Adrenal gland (tissue), 12 donors: Measurements from ENCODE around the gene KCNH3. TPM values are rescaled to one million over a fixed set of nuclear protein-coding genes. Genes with fewer than 3 reads are reported as not detected.

ENCODE experiments used
- DNase-seq, 7 donors: peaks; one replicate each; pipeline ENCODE4 v3.0.0-alpha.2; 2019 to 2020
- H3K27ac ChIP-seq, 5 donors: fragments of 200-600 bp; sonication (generic) in 4 of 5; 1 replicate in 3 of 5; 2 replicates in 2 of 5; pipeline versions ENCODE4 v1.5.1 to v1.8.0; 2016 to 2020; ENCODE audit warnings: mild to moderate bottlenecking in 1 of 5
- H3K27me3 ChIP-seq: fragments of 200-600 bp; 2 replicates; pipeline ENCODE4 v1.8.0; 2021
- H3K36me3 ChIP-seq, 2 donors: fragments of 200-600 bp; replicated peaks in 1 of 2; 1 replicate in 1 of 2; 2 replicates in 1 of 2; pipeline versions ENCODE4 v1.5.1 to v1.8.0; 2018 to 2022
- H3K4me1 ChIP-seq, 2 donors: fragments of 200-600 bp; replicated peaks in 1 of 2; 1 replicate in 1 of 2; 2 replicates in 1 of 2; pipeline versions ENCODE4 v1.5.1 to v1.8.0; 2018 to 2021
- H3K4me3 ChIP-seq, 4 donors: fragments of 200-600 bp; sonication (generic) in 3 of 4; one replicate each; pipeline ENCODE4 v1.5.1; 2016 to 2018
- H3K9me3 ChIP-seq, 3 donors: fragments of 200-600 bp; sonication (generic) in 1 of 3; replicated peaks in 1 of 3; 1 replicate in 2 of 3; 2 replicates in 1 of 3; pipeline versions ENCODE4 v1.5.1 to v1.8.0; 2016 to 2021
- POLR2A ChIP-seq, 2 donors: fragments of 450-650 bp; IDR thresholded peaks; one replicate each; pipeline ENCODE4 v1.6.1; 2017; ENCODE audit warnings: antibody characterized with exemption in 2 of 2, mild to moderate bottlenecking in 2 of 2, moderate library complexity in 1 of 2
- WGBS, 4 donors: extraction: QIAGEN DNeasy Blood & Tissue Kit in 2 of 4; methylation state at CpG; one replicate each; pipeline versions ENCODE4 v1.1.5 to v1.1.7; 2013 to 2017; 5-methylcytosine and 5-hydroxymethylcytosine counted together
- intact Hi-C, 2 donors: fragments of 100-400 bp; cut with DNase I; formaldehyde crosslinking; loops; one replicate each; pipeline versions ENCODE4 v1.14.1 to v1.15.0; 2022 to 2023
- polyA plus RNA-seq, 3 donors: library from polyadenylated mRNA; stranded (reverse); fragments of 200-250 nt in 2 of 3; fragments of 350-450 nt in 1 of 3; fragmentation: Illumina TruSeq in 1 of 3; extraction: RNeasy Lipid Tissue Mini Kit (QIAGEN cat#74804) in 1 of 3; gene quantifications; one replicate each; pipeline ENCODE4 v1.2.3, GENCODE V29; 2013 to 2014
- total RNA-seq, 9 donors: library from RNA; depleted of rRNA in 4 of 9; stranded (reverse); fragments of >200 nt in 4 of 9; fragments of 120-200 nt in 1 of 9; fragmentation: NEBNext Ultra II Directional in 1 of 9; extraction: Animal tissue kit (Norgen Biotek cat#: 25700) in 1 of 9; gene quantifications; one replicate each; pipeline versions ENCODE4 v1.1.0 to v1.2.4, GENCODE V29; 2013 to 2023
- TF ChIP-seq, protein P1 (sequence below), 6 experiments: fragments of 450-650 bp in 4 of 6; fragments of 200-600 bp in 2 of 6; sonication (generic) in 1 of 6; IDR thresholded peaks; 1 replicate in 5 of 6; 2 replicates in 1 of 6; pipeline versions ENCODE4 v1.5.1 to v1.8.0; 2016 to 2021; ENCODE audit warnings: antibody characterized with exemption in 6 of 6, mild to moderate bottlenecking in 2 of 6, moderate library complexity in 1 of 6
- donor health status: healthy with polysubstance abuse.
- donor health status: Bipolar disorder and iron deficiency.
- donor health status: DM: yes; HTN: yes; CAD: no.
- donor health status: DM: no; HTN: no; CAD: no.
- donor health status: DM: no; HTN: no; CAD: no.
- donor health status: DM: yes; HTN: yes; CAD: no.

KCNH3 gene
- total and polyA plus RNA-seq, 12 donors = 0.07 to 18.9 (median 2.3) TPM

DNA sequence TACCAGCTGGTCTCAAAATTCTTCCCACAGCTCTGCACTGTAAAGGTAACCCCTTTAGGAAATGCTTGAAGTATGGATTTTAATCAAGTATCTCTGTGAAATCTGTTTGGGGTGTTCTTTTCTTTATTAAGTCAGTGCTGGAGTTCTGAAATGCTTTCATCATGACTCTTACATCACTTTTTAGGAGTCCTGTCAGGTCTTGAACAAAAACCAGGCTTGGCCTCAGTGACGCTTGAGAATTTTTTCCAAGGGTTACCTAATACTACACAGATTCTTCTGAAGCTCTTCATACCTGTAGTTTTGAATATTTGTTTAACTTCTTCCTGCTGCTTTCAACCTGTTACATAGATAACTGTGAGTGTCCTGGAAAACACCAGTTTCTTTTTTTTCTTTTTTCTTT lies 47.0 kb upstream of the KCNH3 start:
- Histone ChIP-seq H3K9me3 (no peaks in the 10 kb centered on the region), H3K36me3 (no peaks in the 10 kb centered on the region), H3K4me3 (no peak overlapping the region), H3K27ac (no peak overlapping the region), H3K4me1 (peaks cover 0 to 12% of the 10 kb centered on the region in 2 donors), H3K27me3 (no peaks in the 10 kb centered on the region)
- WGBS, 4 donors = 95 to 100% (median 97%) methylated on average over 1 of the region's 1 CpG
- TF ChIP-seq, protein P1, sequence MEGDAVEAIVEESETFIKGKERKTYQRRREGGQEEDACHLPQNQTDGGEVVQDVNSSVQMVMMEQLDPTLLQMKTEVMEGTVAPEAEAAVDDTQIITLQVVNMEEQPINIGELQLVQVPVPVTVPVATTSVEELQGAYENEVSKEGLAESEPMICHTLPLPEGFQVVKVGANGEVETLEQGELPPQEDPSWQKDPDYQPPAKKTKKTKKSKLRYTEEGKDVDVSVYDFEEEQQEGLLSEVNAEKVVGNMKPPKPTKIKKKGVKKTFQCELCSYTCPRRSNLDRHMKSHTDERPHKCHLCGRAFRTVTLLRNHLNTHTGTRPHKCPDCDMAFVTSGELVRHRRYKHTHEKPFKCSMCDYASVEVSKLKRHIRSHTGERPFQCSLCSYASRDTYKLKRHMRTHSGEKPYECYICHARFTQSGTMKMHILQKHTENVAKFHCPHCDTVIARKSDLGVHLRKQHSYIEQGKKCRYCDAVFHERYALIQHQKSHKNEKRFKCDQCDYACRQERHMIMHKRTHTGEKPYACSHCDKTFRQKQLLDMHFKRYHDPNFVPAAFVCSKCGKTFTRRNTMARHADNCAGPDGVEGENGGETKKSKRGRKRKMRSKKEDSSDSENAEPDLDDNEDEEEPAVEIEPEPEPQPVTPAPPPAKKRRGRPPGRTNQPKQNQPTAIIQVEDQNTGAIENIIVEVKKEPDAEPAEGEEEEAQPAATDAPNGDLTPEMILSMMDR (IDR thresholded peaks at IDR 0.05) = no peak
- no peak for TF ChIP-seq POLR2A (IDR thresholded peaks at IDR 0.05)
- no peak for DNase-seq
- intact Hi-C loops = no loop called here

DNA sequence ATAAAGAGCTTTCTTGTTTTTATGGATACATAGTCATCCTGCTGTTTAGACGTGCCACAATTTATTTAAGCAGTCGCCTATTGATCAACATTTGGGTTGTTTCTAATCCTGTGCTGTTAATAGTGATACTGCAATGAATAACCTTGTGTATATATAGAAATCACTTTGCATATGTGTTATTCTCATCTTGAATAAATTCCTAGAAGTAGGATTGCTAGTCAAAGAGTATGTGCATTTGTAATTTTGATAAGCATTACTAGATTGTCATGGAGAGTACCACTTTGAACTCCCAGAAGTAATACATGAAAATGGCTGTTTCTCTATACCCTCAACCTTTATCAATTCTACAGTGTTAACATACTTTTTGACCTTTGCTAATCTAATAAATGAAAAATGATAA lies 44.9 kb upstream of the KCNH3 start:
- H3K27ac ChIP-seq = no peak overlapping the region
- 77 to 94% (median 93%) methylated on average over 2 of the region's 2 CpGs for WGBS, 4 donors
- H3K4me1 ChIP-seq = peaks cover 0 to 12% of the 10 kb centered on the region in 2 donors
- TF ChIP-seq, protein P1 (IDR thresholded peaks at IDR 0.05) = no peak
- TF ChIP-seq POLR2A (IDR thresholded peaks at IDR 0.05) = no peak
- no peaks in the 10 kb centered on the region for H3K36me3 ChIP-seq
- intact Hi-C loops = no loop called here
- no peaks in the 10 kb centered on the region for H3K27me3 ChIP-seq
- no peak for DNase-seq
- H3K4me3 ChIP-seq = no peak overlapping the region
- H3K9me3 ChIP-seq = no peaks in the 10 kb centered on the region

DNA sequence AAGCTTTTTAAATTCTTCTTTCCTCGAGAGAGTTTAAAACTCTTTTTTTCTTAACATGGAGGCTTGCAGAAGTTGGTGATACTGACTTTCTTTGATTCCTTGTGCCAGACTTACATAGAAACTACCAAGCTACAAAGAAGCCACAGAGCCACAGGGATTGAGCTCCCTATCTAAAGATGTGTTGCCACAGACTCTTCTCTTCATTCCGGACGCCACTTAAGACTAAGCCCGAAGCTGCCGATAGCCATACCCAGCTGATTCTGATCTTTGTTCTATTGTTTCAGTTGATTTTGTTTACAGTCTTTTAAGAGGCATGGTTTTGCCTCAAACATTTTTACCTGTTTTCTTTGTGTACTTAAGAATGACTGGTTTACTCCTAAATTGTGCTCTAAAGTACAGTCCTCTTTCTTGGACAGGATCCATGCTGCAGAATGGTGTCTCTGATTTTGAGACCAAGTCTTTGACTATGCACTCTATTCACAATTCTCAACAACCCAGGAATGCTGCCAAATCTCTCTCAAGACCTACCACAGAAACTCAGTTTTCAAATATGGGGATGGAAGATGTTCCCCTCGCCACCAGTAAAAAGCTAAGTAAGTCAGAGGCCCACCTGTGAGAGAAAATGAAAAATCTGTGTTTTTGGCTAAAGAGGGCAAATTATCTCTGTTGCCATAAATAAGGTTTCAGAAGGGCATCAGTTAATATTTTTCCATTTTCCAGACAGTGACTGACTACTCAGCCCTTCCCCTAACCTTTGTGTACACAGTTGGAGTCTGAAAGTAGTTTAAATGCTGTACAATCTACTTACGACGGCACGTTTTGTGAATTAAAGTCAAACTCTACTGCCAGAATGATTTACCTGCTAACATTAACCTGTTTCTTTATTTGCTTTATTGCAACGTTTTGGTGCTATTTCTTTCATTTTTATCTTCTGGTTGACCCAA lies 42.1 kb upstream of the KCNH3 start:
- intact Hi-C loops = no loop called here
- Histone ChIP-seq H3K36me3 (peaks cover 0 to 13% of the 10 kb centered on the region in 2 donors), H3K27ac (no peak overlapping the region), H3K4me1 (no peaks in the 10 kb centered on the region), H3K4me3 (no peak overlapping the region), H3K27me3 (no peaks in the 10 kb centered on the region), H3K9me3 (no peaks in the 10 kb centered on the region)
- DNase-seq = no peak
- 90 to 94% (median 90%) methylated on average over 10 of the region's 10 CpGs for WGBS, 4 donors
- TF ChIP-seq POLR2A (IDR thresholded peaks at IDR 0.05) = no peak
- TF ChIP-seq, protein P1 (IDR thresholded peaks at IDR 0.05) = no peak

DNA sequence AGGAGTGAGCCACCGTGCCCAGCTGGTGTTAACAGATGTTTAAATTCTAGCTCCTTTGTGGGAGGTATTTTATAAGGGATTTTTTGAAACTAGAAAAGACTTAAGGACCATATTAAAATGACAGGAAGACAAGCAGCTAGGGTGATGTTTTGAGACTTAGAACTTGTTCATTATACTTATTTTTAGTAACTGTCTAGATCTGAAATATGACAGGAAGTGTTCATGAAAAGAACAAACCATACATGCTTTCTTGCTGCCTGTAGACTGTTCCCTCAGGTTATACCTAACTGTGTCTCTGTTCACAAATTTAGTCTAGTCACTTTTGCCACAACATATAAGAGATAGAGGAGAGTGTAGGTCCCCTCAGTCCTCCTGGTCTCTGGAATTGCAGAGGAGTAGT lies 36.9 kb upstream of the KCNH3 start:
- Histone ChIP-seq H3K4me3 (no peak overlapping the region), H3K36me3 (peaks cover 0 to 13% of the 10 kb centered on the region in 2 donors), H3K4me1 (no peaks in the 10 kb centered on the region), H3K27ac (no peak overlapping the region), H3K27me3 (no peaks in the 10 kb centered on the region), H3K9me3 (no peaks in the 10 kb centered on the region)
- intact Hi-C loops = no loop called here
- TF ChIP-seq, protein P1 (IDR thresholded peaks at IDR 0.05) = no peak
- no peak for TF ChIP-seq POLR2A (IDR thresholded peaks at IDR 0.05)
- DNase-seq = no peak
- WGBS, 4 donors = 78 to 100% (median 92%) methylated on average over 1 of the region's 1 CpG
